Measurements from ENCODE around the gene CHSY3.

CHSY3 gene

GRCh38 chr5:129945774-129946270, 41.6 kb downstream of the CHSY3 start:
- no peak for DNase-seq (ENCODE audit: low read depth in 2 of 2)

GRCh38 chr5:129951039-129951438, 46.8 kb downstream of the CHSY3 start:
- no peak for DNase-seq (ENCODE audit: low read depth in 2 of 2)

GRCh38 chr5:129958581-129958980, 54.3 kb downstream of the CHSY3 start:
- DNase-seq (ENCODE audit: low read depth in 2 of 2) = no peak

DNA sequence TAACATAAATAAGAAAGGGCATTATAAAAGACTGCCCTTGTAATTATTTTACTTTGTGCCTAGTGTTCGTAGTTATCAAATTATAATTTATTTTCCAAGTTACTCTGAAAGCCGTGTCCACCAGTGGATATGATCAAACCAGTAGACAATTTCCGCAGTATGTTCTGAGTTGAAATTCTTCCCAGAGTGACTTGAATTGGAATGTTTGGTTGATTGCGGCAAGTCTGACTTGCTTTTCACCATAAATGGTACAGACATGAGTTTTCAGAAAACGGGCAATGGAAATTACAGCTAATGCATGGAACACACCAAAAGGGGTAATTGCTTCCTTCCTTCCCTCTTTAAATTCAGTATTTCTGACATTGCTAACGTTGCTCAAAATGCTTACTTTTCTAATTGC, 56.6 kb downstream of the CHSY3 start:
- no peak for DNase-seq (ENCODE audit: low read depth in 2 of 2)

DNA sequence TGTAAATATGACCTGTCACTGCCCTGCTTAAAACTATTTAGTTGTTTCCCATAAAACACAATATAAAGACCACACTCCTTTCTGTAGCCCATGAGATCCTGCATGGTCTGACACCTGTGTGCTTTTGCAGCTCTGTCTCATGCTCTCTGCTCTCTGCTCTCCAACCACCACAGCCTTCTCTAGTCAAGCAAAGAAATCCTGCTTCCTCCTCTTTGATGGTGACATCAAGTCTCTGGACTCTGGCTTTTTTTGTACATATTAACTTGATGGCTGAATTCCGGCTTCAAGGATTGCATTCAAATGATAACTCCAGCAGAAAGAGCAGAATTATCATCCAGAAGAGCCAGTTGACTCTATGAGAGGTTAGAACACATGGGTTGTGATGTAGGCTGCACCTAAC, 58.2 kb downstream of the CHSY3 start:
- no peak for DNase-seq (ENCODE audit: low read depth in 2 of 2)

DNA sequence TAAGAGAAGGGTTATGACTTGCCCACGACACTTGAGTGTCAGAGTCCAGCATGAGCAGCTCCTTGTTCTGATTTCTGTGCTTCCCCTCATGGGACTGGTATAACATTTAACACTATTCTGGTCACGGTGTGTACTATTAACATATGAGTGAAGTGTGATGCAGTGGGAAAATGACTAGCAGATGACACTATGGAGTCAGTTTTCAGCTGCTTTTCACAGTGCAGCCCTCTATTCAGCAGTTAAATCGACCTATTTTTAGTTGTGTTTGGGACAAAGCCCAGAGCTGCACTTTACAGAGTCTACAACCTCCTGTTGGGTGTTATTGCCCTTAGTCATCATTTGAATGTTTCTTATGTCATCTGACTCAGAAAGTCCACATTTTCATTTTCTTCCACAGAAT, 59.1 kb downstream of the CHSY3 start:
- DNase-seq (ENCODE audit: low read depth in 2 of 2) = no peak

DNA sequence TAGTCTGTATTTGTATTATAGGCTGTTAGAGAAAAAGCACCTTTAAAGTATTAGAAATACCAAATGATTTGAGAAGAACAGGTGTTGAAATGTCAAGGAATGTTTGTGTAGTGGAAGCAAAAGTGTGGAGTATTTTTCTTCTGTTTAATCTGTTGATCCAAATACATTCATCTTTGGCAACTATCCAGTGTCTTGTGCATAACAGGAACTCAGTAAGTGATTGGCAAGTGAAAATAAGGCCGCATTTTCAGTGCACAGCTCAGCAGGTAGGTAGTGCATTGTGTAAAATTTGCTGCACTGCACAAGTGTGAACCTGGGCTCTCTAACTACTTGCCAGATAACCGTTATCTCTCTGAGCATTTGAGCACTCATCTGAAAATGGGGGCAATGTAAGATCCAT, 61.8 kb downstream of the CHSY3 start:
- DNase-seq (ENCODE audit: low read depth in 2 of 2) = no peak

DNA sequence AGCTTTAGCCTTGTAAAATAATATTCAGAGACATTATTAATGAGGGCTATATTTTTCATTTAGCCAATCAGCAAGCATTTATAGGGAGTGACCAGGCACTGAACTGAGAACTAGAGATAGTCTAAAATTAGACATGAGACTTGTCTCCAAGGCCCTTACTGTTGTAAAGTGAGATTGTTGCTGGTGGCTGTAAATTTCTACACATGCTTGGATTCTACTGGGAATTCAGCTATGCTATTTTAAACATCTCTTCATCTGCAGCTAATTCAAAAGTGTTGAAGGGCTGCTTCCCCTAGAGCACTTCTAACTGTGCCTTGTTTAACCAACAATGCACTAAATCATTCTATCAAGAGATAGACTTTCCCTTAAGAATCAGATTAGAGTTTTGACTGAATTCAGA, 67.4 kb downstream of the CHSY3 start:
- DNase-seq (ENCODE audit: low read depth in 2 of 2) = no peak

- no peak for DNase-seq (ENCODE audit: low read depth in 2 of 2)
Observed at GRCh38 chr5:129972465-129973141, 68.3 kb downstream of the CHSY3 start.

- DNase-seq (ENCODE audit: low read depth in 2 of 2) = no peak
Observed at GRCh38 chr5:129973716-129974426, 69.6 kb downstream of the CHSY3 start.

DNA sequence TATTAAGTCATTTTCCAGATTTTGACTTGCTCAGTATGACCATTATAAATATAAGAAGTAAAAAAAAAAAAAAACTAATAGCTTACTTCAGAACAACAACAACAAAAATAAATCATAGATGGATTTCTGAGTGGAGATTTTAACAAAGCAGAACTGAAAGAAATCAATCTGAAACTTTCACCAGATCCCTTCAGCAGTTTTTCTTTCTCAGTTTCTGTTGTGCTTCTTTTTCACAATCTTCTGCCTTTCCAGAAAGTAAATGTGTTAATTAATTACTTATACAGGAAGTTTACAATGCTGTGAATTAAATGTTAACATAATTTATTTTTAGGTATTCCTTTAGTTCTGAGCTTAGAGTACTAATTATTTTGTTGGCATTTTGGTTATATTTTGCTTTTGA, 73.5 kb downstream of the CHSY3 start:
- DNase-seq (ENCODE audit: low read depth in 2 of 2) = no peak

DNA sequence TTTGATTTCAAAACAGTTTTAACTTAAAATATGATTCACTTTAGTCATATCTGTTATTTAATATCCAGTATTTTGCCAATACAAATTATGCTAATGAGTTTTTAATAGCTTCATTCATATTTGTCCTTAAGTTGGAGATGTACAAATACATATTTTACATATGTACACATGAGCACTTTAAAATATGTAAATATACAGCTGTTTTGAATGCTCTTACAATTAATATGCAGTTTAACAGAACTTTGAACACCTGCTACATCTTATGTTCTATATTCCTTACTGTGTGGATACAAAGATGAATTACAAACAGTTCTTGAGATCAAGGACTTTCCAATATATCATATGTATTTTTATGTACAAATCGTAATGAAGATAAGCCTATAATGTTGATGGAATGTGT, 74.0 kb downstream of the CHSY3 start:
- DNase-seq (ENCODE audit: low read depth in 2 of 2) = no peak

DNA sequence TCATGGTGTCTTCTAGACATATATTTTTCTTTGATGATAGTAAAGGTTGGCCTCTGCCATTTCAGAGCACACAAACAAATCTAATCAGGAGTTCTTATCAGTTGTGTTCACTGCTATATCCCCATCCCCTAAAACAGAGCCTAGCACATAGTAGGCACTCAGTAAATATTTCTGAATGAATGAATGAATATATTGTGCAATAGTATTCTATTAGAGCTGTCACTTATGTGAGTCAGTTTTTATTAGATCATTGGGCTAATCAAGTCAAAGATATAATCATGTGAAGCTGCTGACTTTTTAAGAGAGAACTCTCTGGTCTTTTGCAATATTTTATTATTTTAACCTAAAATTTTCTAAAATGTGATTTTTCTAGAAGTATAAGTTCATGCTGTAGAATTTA, 84.2 kb downstream of the CHSY3 start:
- DNase-seq (ENCODE audit: low read depth in 2 of 2) = no peak

DNA sequence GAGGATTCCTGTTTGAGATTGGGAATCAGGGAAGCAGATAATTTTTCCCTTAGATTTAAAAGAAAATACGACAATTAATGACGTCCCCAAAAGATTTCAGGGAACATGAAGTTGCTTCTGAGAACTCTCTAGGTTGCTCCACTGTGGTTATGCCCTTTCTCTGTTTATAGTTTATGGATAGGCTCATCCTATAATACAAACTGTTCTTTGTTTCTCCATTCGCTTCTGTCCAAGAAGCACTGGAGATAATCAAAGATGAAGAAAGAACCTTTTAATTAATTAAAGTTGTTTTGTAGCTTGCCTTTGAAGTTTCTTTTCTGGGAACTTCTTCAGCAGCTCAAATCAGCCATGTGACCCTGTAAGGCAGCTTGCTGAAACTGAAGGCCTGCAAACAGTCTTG, 87.5 kb downstream of the CHSY3 start:
- DNase-seq (ENCODE audit: low read depth in 2 of 2) = no peak

- no peak for DNase-seq (ENCODE audit: low read depth in 2 of 2)
Observed at GRCh38 chr5:129996896-129997295, 92.6 kb downstream of the CHSY3 start.

GRCh38 chr5:130000460-130000859, 96.2 kb downstream of the CHSY3 start:
- DNase-seq (ENCODE audit: low read depth in 2 of 2) = no peak

DNA sequence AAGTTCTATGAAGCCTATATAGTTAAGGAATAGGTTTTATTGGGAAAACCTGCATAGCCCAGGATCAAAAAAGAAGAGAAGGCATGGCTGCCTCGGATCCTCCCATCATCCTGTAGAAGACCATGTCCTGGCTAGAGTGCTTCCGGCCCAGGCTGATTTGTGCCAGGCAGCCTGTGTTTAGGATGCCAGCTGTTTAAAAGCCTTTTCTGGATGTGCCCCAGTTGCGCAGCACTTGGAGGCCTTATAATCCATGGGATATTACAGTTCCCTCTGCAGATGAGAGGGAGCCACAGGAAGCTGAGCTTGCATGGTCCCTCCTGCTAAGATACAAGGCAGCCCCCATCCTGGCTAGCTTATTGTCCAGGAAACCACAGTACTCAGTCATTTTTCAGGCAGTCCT, 97.9 kb downstream of the CHSY3 start:
- no peak for DNase-seq (ENCODE audit: low read depth in 2 of 2)

- DNase-seq (ENCODE audit: low read depth in 2 of 2) = no peak
Observed at GRCh38 chr5:130002876-130003275, 98.6 kb downstream of the CHSY3 start.

DNA sequence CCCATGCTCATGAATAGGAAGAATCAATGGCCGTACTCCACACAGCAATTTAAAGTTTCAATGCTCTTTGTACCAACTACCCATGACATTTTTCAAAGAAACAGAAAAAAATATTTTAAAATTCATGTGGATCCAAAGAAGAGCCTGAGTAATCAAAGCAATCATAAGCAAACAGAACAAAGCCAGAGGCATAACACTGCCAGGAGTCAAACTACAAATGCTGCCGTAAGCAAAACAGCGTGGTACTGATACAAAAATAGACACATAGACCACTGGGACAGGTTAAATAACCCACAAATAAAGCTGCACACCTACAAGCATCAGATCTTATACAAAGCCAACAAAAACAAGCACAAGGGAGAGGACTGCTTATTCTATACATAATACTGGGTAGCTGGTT, 107.7 kb downstream of the CHSY3 start:
- DNase-seq (ENCODE audit: low read depth in 2 of 2) = no peak

DNA sequence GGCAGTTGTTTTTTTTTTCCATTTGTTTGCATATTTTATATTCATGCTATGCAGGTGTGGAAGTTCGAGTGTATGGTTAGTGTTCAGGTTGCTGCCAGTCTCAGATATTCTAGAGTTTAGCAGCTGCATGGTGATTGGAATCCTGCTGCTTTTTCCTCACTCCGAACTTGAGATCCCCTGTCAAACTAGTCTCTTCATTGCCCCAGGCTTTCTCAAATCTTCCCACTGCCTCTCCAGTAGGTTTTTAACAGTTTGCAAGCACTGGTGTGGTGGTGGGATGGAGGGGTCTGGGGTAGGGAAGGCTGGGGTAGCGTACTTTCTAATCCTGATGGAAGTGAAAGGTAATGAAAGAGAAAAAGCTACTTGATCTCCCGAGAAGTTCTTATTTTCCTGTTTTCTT, 112.9 kb downstream of the CHSY3 start:
- DNase-seq (ENCODE audit: low read depth in 2 of 2) = no peak

- no peak for DNase-seq (ENCODE audit: low read depth in 2 of 2)
Observed at GRCh38 chr5:130018641-130019040, 114.4 kb downstream of the CHSY3 start.

GRCh38 chr5:130021000-130021399, 116.7 kb downstream of the CHSY3 start:
- no peak for DNase-seq (ENCODE audit: low read depth in 2 of 2)

- no peak for DNase-seq (ENCODE audit: low read depth in 2 of 2)
Observed at GRCh38 chr5:130021876-130022275, 117.6 kb downstream of the CHSY3 start.

GRCh38 chr5:130023604-130024003, 119.3 kb downstream of the CHSY3 start:
- DNase-seq (ENCODE audit: low read depth in 2 of 2) = no peak

Measured in stimulated activated CD4-positive, alpha-beta T cell treated with anti-CD3 and anti-CD28 coated beads, Interleukin-1b, Interleukin-23, amount 100 ng/mL, for 4 hours (primary cell).